Lower lobe of right lung (tissue), 2 donors: ENCODE measurements around the gene PTPMT1. TPM values are rescaled to one million over a fixed set of nuclear protein-coding genes. Genes with fewer than 3 reads are reported as not detected.

Source experiments
- ATAC-seq, 2 donors: fragments of 200-7000 bp; cut with Tn5 transposase; one replicate each; pipeline ENCODE4 v1.9.1; 2020 to 2022; ENCODE audit warnings: mild to moderate bottlenecking in 2 of 2, moderate library complexity in 2 of 2
- DNase-seq: peaks from one replicate; pipeline ENCODE4 v3.0.0-alpha.2; 2020
- H3K27ac ChIP-seq: fragments of 200-600 bp; one replicate; pipeline ENCODE4 v1.8.0; 2022
- H3K27me3 ChIP-seq: fragments of 200-600 bp; one replicate; pipeline ENCODE4 v1.8.0; 2022; ENCODE audit warnings: low read depth
- H3K36me3 ChIP-seq: fragments of 200-600 bp; one replicate; pipeline ENCODE4 v1.8.0; 2022; ENCODE audit warnings: mild to moderate bottlenecking
- H3K4me1 ChIP-seq: fragments of 200-600 bp; one replicate; pipeline ENCODE4 v1.8.0; 2022
- H3K4me3 ChIP-seq: fragments of 200-600 bp; one replicate; pipeline ENCODE4 v1.8.0; 2022; ENCODE audit warnings: mild to moderate bottlenecking
- H3K9me3 ChIP-seq: fragments of 200-600 bp; one replicate; pipeline ENCODE4 v1.8.0; 2022
- intact Hi-C: fragments of 100-400 bp; cut with DNase I; formaldehyde crosslinking; loops from one replicate; pipeline ENCODE4 v1.11.0; 2022
- total RNA-seq: library from RNA; stranded (reverse); fragmentation: NEBNext Ultra II Directional; extraction: Animal tissue kit (Norgen Biotek cat#: 25700); gene quantifications from one replicate; pipeline ENCODE4 v1.2.1, GENCODE V29; 2021
- TF ChIP-seq, protein P1 (sequence below): fragments of 200-600 bp; IDR thresholded peaks from one replicate; pipeline ENCODE4 v1.8.0; 2022; ENCODE audit warnings: antibody characterized with exemption, mild to moderate bottlenecking
- donor health status: DM: no; HTN: yes; CAD: no; lungs with severe emphysema.

The PTPMT1 gene
- total RNA-seq, 1 donor from 2014 or later: 78.1 TPM

DNA sequence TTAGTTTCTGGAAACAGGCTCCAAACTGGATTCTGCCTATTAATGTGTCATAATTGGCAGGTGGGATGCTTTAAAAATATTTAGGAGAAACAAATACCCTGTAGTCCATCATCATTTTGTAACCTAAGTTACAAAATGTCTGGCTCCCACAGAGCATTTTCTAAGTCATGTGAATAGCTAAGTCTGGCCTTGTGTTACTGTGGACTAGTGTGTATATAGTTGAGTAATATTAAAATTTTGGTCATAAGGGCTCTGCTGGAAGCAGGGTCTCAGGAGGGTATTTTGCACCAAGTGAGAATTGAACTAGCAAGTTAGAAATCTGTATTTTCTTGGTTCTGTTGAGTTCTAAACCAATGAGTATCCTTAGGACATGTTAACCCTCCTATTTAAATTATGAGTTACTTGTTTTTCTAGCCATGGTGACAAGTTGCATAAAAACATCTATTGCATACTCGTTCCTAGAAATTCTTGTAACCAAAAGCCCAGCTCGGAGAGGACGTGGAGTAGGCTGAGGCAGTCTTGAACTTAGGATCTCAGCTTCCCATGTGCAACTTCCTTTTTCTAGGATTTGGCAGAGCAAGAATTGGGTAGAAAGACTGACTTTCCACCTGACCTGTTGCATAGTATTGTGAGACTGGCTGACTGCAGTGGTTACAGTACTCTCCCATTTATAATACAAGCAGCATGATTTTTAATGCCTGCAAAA lies 5.4 kb downstream of the PTPMT1 start:
- TF ChIP-seq, protein P1, sequence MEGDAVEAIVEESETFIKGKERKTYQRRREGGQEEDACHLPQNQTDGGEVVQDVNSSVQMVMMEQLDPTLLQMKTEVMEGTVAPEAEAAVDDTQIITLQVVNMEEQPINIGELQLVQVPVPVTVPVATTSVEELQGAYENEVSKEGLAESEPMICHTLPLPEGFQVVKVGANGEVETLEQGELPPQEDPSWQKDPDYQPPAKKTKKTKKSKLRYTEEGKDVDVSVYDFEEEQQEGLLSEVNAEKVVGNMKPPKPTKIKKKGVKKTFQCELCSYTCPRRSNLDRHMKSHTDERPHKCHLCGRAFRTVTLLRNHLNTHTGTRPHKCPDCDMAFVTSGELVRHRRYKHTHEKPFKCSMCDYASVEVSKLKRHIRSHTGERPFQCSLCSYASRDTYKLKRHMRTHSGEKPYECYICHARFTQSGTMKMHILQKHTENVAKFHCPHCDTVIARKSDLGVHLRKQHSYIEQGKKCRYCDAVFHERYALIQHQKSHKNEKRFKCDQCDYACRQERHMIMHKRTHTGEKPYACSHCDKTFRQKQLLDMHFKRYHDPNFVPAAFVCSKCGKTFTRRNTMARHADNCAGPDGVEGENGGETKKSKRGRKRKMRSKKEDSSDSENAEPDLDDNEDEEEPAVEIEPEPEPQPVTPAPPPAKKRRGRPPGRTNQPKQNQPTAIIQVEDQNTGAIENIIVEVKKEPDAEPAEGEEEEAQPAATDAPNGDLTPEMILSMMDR: no peak

DNA sequence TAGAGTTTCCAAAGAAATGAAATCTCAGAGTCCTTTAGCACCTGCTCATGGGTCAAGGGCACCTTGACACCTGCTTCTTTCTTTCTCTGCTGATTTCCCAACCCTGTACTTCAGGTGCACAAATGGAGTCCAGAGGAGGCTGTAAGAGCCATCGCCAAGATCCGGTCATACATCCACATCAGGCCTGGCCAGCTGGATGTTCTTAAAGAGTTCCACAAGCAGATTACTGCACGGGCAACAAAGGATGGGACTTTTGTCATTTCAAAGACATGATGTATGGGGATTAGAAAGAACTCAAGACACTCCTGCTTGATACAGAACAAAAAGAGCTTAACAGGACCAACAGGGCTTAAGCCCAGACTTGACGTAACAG lies 5.9 kb downstream of the PTPMT1 start:
- no peak for DNase-seq
- no peaks in the 10 kb centered on the region for H3K27me3 ChIP-seq
- H3K4me1 ChIP-seq: peaks cover 27% of the 10 kb centered on the region
- intact Hi-C loops: no loop called here
- peaks cover 78% of the 10 kb centered on the region for H3K36me3 ChIP-seq
- H3K27ac ChIP-seq: peak overlapping the region; percentile 0
- no peak overlapping the region for H3K4me3 ChIP-seq
- no peaks in the 10 kb centered on the region for H3K9me3 ChIP-seq
- peak in 1 of 2 donors; percentile 10 for ATAC-seq
- TF ChIP-seq, protein P1: no peak

More for the DNA sequence above, 5.4 kb downstream of the PTPMT1 start:
- peaks cover 32% of the 10 kb centered on the region for H3K4me1 ChIP-seq
- H3K36me3 ChIP-seq: peaks cover 74% of the 10 kb centered on the region
- no peak for DNase-seq
- peak; percentile 65 to 68 for ATAC-seq
- H3K9me3 ChIP-seq: no peaks in the 10 kb centered on the region
- intact Hi-C loops: no loop called here
- no peak overlapping the region for H3K4me3 ChIP-seq
- peak overlapping the region; percentile 0 for H3K27ac ChIP-seq
- H3K27me3 ChIP-seq: no peaks in the 10 kb centered on the region

DNA sequence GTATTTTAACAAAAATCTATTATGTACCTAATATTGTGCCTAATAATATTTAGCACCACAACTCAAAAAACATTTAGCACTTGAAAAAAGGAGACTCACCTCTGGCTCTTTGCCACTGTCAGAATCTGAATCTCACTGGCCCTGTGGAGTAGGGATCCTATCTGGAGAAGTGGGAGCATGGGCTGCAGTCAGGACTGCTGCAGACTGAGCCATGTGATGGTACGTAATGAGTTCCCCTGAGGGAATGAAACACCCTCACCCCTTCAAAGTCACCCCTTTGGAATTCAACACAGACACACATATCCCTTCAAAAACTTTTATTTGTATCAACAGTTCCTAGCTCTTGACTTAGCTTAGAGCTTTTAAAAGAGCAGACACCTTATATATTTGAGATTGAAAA lies 6.5 kb downstream of the PTPMT1 start:
- no peak overlapping the region for H3K4me3 ChIP-seq
- H3K27ac ChIP-seq: no peak overlapping the region
- H3K9me3 ChIP-seq: no peaks in the 10 kb centered on the region
- TF ChIP-seq, protein P1: no peak
- intact Hi-C loops: no loop called here
- ATAC-seq (no peak), DNase-seq (no peak)
- no peaks in the 10 kb centered on the region for H3K27me3 ChIP-seq
- peaks cover 83% of the 10 kb centered on the region for H3K36me3 ChIP-seq
- H3K4me1 ChIP-seq: peaks cover 24% of the 10 kb centered on the region

DNA sequence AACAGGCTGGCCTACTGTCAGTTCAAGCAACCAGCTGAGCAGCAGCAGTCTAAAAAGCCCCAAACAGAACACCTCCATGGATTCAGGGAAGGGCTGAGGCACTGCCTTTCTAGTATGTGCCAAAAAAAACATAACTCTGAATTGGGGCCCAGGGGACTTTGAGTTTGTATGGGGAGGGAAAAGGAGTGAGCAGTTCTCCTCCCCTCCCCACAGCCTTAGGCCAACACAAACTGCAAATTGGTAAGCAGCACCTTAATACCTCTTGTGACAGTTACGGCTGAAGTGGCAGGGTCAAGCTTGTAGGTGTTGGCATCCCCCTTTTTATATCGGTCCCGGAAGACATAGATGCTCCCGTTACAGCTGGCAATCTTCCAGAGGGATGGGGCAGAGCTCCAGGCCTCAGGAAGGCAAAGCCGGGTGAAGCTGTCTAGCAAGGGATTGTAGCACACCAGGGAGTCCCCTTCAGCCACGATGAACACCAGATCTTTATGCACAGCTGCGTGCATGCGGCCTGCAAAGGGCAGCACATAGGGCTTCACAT lies 7.4 kb downstream of the PTPMT1 start:
- H3K4me3 ChIP-seq: no peak overlapping the region
- H3K36me3 ChIP-seq: peaks cover 92% of the 10 kb centered on the region
- peak; percentile 12 for DNase-seq
- no peak for ATAC-seq
- no peaks in the 10 kb centered on the region for H3K27me3 ChIP-seq
- H3K27ac ChIP-seq: no peak overlapping the region
- no peaks in the 10 kb centered on the region for H3K9me3 ChIP-seq
- TF ChIP-seq, protein P1: no peak
- H3K4me1 ChIP-seq: peaks cover 28% of the 10 kb centered on the region
- intact Hi-C loops: no loop called here

DNA sequence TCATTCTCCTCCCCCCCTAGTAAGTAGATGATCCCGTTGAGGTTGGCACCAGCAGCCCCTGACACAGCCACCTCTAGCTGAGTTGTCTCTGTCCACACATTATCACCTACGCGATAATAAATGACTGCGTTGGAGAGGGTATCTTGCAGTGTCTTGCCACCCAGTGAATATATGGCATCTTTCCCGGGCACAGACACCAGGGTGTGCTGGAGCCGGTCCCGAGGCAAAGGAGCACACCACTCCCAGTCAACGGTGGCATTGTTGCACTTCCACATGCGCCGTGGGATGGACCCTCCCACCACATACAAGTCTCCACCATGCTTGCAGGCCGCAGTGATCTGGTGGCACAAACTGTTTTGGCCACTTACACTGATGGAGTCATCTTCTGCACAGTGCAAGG lies 7.9 kb downstream of the PTPMT1 start:
- ATAC-seq: no peak
- peak; percentile 37 for DNase-seq
- no peaks in the 10 kb centered on the region for H3K27me3 ChIP-seq
- H3K4me1 ChIP-seq: peaks cover 33% of the 10 kb centered on the region
- H3K4me3 ChIP-seq: no peak overlapping the region
- H3K9me3 ChIP-seq: no peaks in the 10 kb centered on the region
- TF ChIP-seq, protein P1: no peak
- peaks cover 89% of the 10 kb centered on the region for H3K36me3 ChIP-seq
- H3K27ac ChIP-seq: no peak overlapping the region
- intact Hi-C loops: no loop called here
